Suppressor macrophage treated with lipopolysaccharide for 1 hour (primary cell): Measurements from ENCODE around the gene EEF1AKMT1.
A peak's percentile ranks its signal among the peaks of the same experiment; 100 is the strongest.

ENCODE experiments used
- DNase-seq, 3 donors: peaks; one replicate each; pipeline ENCODE4 v3.0.0-alpha.2; 2020 to 2022

Gene EEF1AKMT1, protein sequence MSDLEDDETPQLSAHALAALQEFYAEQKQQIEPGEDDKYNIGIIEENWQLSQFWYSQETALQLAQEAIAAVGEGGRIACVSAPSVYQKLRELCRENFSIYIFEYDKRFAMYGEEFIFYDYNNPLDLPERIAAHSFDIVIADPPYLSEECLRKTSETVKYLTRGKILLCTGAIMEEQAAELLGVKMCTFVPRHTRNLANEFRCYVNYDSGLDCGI

DNA sequence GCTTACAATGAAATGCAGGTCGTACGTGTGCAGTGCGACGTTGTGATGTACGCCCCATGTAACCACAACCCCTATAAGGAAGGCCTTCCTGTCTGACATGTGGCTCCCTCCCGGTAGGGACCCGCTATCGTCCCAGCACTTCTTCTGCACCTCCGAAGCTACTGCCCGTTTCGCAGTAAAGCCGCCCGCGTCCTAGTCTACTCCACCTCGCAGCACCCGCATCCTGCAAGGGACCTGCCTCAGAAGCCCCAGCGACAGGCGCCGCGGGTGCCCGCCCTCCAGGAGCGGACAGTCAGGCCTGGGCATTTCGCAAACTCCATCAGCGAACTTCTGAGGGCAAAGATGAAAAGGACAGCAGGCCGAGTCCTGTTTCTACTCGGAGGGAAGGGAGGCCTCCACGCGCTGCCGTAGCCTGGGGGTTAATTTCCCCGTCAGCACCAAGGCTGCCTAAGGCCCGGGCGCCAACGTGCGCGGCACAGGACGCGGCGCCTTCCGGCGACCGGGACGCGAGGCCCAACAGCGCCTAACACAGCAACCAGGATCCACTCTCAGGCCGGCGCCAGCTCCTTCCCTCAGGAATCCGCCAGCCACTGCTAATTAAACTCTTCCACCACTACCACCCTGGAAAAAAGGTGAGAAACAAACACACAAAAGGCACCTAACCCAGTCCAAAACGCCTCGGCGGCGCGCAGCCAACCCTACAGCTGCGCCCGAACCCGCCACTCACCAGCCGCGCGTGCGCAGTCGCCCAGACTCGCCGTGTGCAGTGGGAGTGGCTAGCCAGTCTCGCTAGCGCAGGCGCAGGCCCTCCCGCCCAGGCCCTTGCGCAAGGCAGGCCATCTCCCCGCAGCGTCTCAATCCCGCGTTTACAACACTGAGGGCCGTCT lies at the start of gene EEF1AKMT1:
Gene EEF1AKMT1, minus strand, starts transcription at position 768 of the 887 bp plus-strand sequence. CDS start 16,363 bp downstream, outside the sequence.
- peak; percentile 97 to 99 (median 98) for DNase-seq

DNA sequence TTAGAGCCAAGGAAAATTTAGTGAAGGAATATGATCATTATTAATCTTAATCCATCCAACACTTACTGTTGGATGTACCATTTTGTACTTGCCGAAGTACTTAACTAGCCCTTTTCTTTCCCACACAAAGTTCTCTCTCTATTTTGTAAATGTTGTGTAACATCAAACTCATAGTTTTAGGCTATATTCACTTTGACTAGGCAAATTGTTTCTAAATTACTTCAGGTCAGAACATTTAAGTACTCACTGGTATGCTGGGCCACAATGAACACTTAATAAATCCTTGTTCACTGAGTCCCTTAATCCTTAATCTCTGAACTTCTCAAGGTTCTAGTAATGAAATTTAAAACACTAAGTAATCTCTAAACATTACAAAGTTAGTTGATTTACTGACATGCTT lies 49.3 kb upstream of the EEF1AKMT1 start:
- DNase-seq: no peak

DNA sequence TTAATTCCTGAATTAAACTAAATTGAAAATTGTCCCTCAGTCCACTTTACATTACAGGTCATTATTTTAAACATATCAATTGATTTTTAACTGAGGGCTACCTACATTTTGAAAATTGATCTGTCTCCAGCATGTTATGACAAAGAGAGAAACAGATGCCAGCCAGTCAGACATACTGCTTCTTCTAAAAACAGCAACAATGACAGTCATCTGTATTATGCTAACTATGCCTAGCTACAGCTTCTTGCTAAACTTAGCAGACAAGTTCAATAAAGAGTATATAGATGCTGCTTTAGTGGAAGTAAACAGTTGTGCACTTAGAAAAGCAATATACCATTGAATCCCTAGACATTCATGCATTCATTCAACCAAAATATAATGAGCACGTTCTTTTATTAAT lies 48.6 kb upstream of the EEF1AKMT1 start:
- DNase-seq: no peak

DNA sequence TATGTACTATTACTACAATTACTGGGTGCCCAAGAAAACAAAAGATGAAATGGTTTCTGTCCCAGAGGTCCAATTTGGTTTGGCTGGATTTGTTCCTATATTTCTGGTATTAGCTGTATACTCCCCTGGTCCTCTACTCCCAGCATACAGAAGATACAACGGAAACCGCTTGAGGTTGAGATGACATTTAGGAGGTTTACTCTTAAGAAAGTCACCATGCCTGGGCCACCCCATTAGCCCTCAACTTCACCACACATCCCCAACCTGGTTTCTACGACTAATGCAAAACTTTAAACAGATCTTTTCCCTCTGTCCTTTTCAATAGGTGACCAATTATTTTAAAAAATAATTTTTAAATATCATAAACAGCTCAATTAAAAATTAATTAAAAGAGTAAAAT lies 46.0 kb upstream of the EEF1AKMT1 start:
- DNase-seq: no peak

DNA sequence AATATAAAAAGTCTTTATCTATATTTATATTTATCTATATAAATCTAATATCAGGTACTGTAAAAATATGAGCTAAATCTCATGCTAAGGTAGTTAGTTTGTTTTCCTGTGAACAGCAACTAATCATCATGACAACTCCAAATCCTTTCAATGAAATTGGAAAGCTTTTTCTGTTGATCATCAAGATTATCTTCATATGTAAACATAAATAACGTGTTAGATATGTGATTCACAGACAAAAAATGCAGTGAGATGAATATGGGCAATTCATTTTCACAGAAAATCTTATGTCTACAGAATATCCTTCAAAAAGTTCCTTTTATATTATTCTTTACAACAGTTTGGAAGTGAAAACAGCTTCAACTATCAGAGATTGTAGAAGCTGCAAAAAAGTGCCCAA lies 41.7 kb upstream of the EEF1AKMT1 start:
- DNase-seq: no peak

DNA sequence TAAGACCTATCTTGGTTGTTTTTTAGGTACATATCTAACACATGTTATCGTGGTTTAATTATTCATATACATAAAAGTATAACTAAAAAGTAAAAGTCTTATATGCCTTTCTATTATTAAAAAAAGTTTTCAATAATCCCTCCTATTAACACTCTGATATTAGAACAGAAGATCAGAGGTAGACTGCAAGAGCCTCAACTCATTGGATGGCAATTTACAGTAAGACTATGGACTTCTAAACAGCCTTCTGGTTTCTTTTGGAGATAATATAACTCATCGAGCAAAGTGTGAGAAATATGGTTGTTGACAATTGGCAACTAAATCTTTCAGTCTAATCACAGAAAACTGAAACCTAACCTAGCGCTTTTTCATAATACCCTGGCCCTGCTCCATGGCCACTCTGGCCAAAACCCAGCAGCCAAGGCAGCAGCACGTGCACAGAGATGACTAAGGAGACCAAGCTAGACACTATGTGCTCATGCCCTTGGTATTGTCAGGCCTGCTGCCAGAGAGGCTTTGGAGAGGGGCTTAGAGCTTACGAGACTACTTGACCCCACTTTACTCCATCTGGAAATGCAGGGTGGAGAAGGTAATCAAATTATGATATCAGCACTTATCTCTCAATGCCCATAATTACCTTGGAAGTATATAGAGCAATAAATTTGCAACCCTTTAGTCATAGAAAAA lies 40.6 kb upstream of the EEF1AKMT1 start:
- DNase-seq: no peak

DNA sequence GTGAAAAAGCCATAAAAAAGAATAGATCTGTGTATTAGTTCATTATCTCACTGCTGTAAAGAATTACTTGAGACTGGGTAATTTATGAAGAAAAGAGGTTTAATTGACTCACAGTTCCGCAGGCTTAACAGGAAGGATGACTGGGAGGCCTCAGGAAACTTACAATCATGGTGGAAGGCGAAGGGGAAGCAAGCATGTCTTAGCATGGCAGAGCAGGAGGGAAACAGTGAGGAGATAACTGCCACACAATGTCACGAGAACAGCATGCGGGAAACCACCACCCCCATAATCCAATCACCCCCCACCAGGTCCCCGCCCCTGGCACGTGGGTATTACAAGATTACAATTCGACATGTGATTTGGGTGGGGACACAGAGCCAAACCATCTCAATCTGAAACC lies 39.1 kb upstream of the EEF1AKMT1 start:
- no peak for DNase-seq

DNA sequence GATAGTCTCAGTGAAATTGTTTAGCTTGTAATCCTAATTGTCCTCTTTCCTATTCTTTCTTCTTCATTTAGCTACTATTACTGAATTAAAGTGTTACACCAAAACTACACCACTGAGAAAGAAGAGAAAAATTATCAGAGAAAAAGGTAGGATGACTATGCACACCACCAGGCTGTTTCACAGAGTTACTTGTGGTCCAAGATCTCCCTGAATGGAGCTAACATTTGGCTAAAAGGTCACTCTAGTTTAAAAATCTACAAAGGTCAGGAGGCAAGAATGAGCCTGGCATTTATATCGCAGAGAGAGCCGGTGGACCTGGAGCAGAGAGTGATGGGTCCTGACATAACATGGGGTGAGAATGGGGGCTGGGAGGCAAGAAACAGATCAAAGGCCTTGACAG lies 37.0 kb upstream of the EEF1AKMT1 start:
- no peak for DNase-seq

DNA sequence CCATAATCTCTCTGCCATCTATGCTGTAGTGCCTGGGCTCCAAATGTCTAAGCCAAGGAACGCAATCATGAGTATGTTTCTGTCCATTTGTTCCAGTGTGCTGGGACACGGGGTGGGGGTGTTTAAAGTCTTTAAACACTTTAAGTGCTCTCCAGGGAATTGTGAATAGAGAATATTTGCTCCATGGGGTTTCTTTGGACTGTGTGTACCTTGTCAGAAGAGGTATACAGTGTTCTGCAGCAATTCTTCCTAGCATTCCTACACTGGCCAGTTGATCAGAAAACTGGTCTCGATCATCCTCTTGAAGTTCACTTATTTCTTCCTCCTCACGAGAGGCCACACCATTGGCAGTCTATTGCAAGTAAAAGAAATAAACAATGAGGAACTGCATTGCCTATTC lies 35.1 kb upstream of the EEF1AKMT1 start:
- no peak for DNase-seq

DNA sequence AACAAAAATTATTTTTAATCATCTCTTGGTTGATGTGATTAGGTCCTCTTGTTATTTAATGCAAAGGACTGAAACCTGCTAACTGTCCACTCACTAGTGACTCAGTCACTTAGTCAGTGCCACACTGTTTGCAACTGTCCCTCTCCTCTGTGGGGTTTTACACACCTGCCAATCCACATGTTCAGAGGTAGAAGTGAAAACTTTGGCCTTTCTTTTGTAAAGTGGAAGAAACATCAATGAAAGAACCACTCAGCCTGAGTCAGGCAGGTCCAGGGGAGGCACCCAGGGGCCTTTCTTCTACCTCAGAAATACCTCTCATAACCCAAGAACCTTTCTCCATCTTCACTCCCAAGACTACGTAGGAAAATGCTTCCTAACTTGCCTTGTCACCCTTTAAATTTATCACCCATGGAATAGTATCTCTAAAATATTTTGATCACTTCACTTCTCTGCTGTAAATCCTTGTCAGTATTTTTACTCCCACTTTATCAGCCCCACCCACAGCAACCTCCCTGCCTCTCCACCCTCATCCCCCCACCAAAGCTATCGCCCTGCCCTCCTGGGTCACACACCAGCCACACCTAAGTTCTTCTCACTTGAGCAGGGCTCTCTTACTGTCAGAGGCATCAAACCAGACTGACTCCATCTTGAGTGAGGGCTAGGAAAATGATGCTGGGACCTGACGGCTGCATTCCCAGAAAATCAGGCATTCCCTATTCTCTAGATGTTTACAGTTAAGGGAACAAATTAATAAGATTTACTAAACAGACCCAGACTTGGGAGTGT lies 29.6 kb upstream of the EEF1AKMT1 start:
- no peak for DNase-seq

DNA sequence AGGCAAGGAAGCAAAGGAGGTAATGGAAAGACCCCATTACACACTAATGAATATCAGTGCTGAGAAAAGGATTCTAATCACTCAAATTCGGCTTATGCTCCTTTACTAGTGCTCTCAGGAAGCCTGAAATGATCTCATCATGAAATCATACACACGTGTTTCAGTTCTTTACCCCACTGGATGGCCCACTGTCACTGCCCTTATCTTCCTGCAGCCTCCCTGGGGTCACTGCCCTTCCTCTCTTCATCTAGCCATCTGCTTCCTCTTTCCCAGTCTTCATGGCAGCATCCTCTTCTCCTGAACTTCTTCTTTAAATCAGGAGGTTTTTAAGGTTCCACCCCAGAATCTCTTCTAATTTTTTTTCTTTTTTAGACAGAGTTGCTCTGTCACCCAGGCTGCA lies 27.9 kb upstream of the EEF1AKMT1 start:
- DNase-seq: peak; percentile 34 to 43 (median 39)

DNA sequence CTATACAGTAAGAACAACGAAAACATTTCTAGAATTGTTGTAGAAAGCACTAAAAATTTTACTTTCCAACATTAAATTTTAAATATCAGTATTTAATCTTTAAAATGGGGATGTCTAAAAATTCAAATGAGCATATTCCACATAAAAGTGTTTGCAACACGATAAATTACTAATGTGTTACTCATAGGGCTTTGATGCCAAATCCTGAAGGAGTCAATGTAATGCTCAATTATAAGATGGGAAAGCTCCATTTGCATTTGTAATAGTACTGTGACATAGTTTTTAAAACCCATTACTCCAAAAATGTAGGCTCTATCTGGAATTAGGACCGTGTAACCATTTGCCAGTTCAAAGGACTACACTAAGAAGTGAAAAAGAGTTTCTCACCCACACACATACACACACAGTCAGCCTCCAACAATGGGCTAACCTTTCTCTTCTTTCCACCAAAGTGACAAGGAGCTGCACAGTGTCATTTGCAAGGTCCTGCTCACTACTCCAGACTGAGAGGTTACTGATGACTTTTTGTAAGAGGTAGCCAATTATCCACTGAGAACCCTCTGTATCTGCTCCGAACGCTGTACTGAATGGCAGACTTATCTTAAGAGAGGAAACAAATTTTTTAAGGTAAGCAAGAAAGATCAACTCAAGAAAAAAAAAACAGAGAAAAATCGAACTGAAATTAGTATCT lies 26.1 kb upstream of the EEF1AKMT1 start:
- no peak for DNase-seq

DNA sequence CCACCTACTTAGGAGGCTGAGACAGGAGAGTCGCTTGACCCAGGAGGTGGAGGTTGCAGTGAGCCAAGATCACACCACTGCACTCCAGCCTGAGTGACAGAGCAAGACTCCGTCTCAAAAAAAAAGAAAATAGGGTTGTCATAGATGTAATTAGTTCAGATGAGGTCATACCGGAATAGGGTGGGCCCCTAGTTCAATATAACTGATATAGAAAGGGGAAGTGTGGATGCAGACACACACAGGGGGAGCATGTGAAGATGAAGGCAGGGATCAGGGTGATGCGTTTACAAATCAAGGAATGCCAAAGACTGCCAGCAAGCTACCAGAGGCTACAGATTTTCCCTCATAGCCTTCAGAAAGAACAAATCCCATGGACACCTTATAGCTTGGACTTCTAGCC lies 24.3 kb upstream of the EEF1AKMT1 start:
- peak; percentile 15 to 42 (median 18) for DNase-seq

DNA sequence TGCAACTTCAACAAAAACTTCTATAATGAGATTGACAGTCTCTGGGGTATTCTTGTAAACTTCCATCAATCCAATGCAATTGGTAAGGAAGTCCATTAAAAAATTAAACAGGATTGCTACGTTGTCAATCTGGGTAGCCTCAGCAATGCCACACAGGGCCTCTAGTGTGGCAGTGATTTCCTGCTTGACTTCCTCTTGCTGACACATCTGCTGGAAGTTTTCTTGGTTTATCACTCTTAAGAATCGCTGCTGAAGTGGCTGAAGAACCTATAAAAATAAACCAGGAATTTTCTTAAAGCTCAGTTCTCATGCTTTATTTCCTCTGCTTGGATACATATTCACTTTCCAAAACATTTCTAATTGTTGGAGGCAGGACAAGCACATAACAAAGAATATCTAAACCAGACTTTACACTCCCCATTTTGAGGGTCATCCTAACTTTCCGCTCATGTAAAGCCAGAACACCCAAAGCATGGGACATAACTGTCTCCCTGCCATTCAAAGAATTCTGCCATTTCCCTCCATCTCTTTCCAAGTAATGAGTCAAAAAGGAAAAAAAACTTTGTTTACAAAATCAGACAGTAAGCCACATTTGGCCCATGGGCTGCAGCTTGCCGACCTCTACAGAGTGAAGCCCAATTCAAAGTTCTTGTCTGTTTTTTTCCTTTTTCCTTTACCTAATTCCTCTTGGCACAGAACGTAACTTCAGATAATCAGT lies 23.2 kb upstream of the EEF1AKMT1 start:
- DNase-seq: peak; percentile 30 to 49 (median 47)

DNA sequence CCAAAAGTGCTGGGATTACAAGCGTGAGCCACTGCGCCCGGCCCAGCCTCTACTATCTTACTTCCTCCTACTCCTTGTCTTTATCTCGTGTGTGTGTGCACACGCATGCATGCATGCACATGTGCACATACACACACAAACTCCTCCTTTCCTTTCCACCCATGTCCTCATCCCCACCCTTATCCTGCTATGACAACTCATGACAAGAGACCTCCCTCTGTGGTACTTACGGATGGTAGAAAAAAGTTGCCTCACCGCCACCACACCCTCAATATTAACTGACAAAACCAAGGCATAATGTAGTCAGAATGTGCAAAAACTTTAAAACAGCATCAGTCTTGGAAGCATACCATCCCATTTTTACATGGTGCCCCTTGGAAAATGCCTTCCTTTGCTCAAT lies 15.9 kb upstream of the EEF1AKMT1 start:
- no peak for DNase-seq

DNA sequence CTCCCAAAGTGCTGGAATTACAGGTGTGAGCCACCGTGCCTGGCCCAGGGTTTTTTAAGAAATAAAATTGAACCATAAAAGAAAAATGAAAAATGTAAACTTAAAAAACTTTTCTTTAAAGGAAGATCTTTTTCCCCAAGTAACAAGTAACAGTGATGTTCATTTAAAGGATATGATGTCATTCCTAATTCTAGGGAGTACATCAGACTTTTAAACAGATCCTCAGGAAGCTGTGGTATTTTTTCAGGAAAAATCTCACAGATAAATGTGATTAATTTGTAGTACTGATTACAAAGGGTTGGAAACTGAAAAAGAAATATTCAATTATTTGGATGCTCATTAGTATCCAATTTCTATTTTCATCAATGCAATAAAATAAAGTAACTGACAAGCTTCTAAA lies 14.6 kb upstream of the EEF1AKMT1 start:
- DNase-seq: no peak

DNA sequence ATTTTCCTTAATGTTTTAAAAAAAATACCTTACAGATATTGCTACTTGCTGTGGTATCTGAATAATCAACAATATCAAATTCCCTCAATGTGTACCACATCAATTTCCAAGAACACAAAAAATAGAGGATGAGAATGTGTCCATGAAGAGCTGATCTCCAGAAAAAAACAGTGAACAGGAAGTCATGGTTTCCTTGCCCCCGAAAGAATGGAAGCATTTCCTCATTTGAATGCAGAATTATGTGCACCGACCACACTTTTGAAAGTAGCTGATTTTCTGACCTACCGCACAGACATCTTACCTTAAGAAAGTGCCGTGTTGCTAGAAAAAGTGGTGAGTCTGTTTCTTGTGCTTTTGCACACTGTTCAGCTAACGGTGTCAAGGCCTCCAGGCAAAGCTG lies 13.4 kb upstream of the EEF1AKMT1 start:
- DNase-seq: peak; percentile 8 to 28 (median 23)

DNA sequence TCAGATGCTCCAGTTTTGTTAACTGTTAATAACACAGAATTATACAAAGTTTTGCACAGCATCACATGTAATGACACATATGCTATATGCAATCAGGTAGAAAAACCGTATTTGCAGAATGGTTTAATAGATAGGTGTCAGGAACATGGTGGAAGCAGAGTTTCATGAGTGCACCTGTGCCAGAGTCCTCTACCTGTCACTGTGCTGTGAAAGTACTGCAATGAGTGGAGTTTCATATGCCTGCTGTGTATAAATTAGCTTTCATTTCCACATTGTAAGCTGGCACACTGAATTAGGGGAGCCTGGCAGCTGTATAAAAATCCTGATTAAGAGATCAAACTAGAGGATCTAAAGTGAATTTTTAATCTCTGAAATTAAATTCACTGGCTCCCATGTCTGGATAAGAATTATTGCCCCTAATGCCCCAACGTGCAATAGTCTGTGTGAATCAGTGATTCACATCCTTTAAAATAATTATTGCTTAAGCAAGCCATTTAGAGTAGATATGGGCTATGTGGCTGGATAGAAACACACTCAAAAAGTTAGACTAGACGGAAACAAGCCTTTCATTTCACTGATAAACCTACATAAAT lies 8.5 kb upstream of the EEF1AKMT1 start:
- DNase-seq: no peak

DNA sequence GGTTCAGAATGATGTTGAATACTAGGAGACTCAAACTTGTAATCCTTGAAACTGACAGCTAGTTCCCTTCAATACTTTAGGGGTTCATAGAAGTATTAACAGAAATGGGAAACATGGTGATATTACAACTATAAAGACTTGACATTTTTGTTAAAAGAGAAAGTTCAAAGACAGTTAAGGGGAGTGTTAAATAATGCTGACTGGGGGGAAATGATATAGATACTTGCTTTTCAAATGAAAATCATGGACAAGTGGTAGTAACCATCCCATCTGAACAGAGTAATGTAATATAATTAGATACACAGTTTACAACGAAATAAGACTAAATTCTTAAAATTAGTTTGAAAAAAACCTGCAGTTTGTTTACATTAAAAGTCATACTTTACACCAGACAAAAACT lies 6.6 kb upstream of the EEF1AKMT1 start:
- no peak for DNase-seq

DNA sequence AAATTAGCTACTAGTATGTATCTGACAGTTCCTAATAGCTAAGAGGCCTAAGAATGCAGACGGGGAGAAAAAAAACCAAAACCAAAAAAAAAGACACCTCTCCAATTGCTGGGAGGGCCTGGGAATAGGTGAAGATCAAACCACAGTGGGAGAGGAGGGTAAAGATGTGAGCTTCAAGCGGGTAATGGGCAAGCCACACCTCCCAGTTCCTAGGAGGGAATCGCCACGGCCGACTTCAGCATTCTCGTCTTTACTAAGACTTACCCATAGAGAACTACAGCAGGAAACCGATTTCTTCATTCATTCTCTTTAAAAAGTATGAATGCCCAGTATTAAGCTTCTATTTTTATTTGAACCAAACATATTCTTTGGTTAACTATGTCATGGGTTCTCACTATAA lies 5.6 kb upstream of the EEF1AKMT1 start:
- DNase-seq: no peak

DNA sequence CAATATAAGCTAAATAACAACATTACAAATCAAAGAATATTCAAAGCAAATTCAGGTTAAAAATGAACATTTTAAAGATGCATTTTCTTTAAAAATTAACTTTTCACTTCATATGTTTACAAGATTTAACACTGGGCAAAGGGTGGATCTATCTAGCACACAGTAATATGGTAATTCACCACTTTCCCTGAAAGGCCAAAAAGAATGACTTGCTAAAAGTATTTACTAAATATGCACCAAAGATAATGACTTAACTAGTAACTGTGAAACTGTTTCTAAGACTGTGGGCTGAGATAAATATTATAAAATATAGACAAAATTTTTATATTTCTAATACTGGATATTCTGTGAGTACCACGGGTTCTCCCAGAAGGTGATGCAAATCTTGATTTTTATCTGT lies 4.5 kb upstream of the EEF1AKMT1 start:
- DNase-seq: no peak
